LHCN-M2 (cell line): ENCODE results near the gene ISCU. TPM values are rescaled to one million over a fixed set of nuclear protein-coding genes. Genes with fewer than 3 reads are reported as not detected.
A peak's percentile ranks its signal among the peaks of the same experiment; 100 is the strongest.
"Not testable (repeated sequence)": the region's sequence is repeated elsewhere in the genome, so short reads cannot be mapped to it uniquely, and the experiment has no call there.

Experiments used
- DNase-seq: peaks from one replicate; pipeline ENCODE4 v3.0.0-alpha.2; 2012; ENCODE audit warnings: low read depth
- total RNA-seq: library from RNA; depleted of rRNA; stranded (reverse); fragments of >200 nt; gene quantifications from 2 replicates; pipeline ENCODE4 v1.2.3, GENCODE V29; 2014

Gene ISCU
- total RNA-seq, 1 experiment from 2014 or later: 122 TPM

- peak; percentile 62 for DNase-seq
Measured at GRCh38 chr12:108570743-108571608, 8.6 kb downstream of the ISCU start.

GRCh38 chr12:108571609-108572165 is 9.3 kb downstream of the ISCU start:
- DNase-seq: no peak

GRCh38 chr12:108572166-108572790 is 9.9 kb downstream of the ISCU start:
- DNase-seq: no peak

GRCh38 chr12:108573317-108573716 is 10.9 kb downstream of the ISCU start:
- no peak for DNase-seq

GRCh38 chr12:108574276-108574675 is 11.9 kb downstream of the ISCU start:
- not testable (repeated sequence) for DNase-seq

GRCh38 chr12:108575199-108575912 is 13.0 kb downstream of the ISCU start:
- no peak for DNase-seq

GRCh38 chr12:108576660-108577234 is 14.4 kb downstream of the ISCU start:
- peak; percentile 31 for DNase-seq

- no peak for DNase-seq
Measured at GRCh38 chr12:108577458-108577857, 15.1 kb downstream of the ISCU start.

- no peak for DNase-seq
Measured at GRCh38 chr12:108578264-108578663, 15.9 kb downstream of the ISCU start.

GRCh38 chr12:108578813-108579212 is 16.4 kb downstream of the ISCU start:
- no peak for DNase-seq

- DNase-seq: no peak
Measured at GRCh38 chr12:108580531-108580930, 18.1 kb downstream of the ISCU start.

- no peak for DNase-seq
Measured at GRCh38 chr12:108581311-108582227, 19.2 kb downstream of the ISCU start.

GRCh38 chr12:108582509-108582908 is 20.1 kb downstream of the ISCU start:
- DNase-seq: no peak

- DNase-seq: peak; percentile 45
Measured at GRCh38 chr12:108582978-108583770, 20.8 kb downstream of the ISCU start.

- peak; percentile 85 for DNase-seq
Measured at GRCh38 chr12:108583991-108584390, 21.6 kb downstream of the ISCU start.

GRCh38 chr12:108584456-108585065 is 22.2 kb downstream of the ISCU start:
- DNase-seq: no peak

- no peak for DNase-seq
Measured at GRCh38 chr12:108585864-108586263, 23.5 kb downstream of the ISCU start.

- no peak for DNase-seq
Measured at GRCh38 chr12:108586306-108586705, 23.9 kb downstream of the ISCU start.

- DNase-seq: no peak
Measured at GRCh38 chr12:108587826-108588225, 25.4 kb downstream of the ISCU start.
